ENCODE measurements around the gene CCN6.

The CCN6 gene

DNA sequence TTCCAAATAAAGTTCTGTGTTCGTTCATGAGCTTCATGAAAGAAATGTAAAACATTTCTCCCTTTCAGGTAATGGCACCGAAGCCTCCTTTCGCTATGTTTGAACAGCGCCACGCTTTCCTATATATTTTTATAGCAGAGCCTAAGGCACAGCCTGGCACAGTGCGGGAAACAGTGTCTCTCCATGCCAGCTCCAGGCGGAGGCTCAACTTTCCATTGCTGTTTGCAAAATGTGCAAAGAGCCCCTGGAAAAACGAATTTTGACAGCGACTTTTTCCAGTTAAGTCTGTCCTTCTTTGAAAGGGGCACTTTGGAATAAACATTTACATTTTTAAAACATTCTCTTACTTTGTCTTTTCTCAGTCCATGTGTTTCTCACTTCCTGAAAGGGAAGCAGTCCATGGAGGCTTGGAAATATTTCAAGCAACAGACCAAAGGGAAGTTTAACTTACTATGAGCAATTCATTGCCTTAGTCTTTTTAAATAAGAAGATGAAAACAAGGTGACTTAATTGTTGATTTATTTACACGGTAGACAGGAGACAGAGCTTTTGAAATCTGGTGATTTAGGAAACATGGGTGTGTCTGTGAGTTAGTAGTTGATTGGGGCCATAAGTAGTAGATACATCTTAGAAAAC, 769 bp downstream of the CCN6 start:
- H4K20me1 ChIP-seq (ENCODE audit: insufficient read depth) = no peaks in the 10 kb centered on the region
- no peak overlapping the region for H3K9ac ChIP-seq
- no peaks in the 10 kb centered on the region for H3K4me1 ChIP-seq (ENCODE audit: low read depth, poor library complexity, severe bottlenecking)
- TF ChIP-seq, protein P1, sequence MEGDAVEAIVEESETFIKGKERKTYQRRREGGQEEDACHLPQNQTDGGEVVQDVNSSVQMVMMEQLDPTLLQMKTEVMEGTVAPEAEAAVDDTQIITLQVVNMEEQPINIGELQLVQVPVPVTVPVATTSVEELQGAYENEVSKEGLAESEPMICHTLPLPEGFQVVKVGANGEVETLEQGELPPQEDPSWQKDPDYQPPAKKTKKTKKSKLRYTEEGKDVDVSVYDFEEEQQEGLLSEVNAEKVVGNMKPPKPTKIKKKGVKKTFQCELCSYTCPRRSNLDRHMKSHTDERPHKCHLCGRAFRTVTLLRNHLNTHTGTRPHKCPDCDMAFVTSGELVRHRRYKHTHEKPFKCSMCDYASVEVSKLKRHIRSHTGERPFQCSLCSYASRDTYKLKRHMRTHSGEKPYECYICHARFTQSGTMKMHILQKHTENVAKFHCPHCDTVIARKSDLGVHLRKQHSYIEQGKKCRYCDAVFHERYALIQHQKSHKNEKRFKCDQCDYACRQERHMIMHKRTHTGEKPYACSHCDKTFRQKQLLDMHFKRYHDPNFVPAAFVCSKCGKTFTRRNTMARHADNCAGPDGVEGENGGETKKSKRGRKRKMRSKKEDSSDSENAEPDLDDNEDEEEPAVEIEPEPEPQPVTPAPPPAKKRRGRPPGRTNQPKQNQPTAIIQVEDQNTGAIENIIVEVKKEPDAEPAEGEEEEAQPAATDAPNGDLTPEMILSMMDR (conservative IDR thresholded peaks at IDR 0.05; ENCODE audit: low read depth, low read length) = no peak
- H3K4me3 ChIP-seq (IDR thresholded peaks at IDR 0.05; ENCODE audit: insufficient read depth, low read depth, low read length) = no peak overlapping the region
- H3K79me2 ChIP-seq (ENCODE audit: insufficient read depth, low read depth) = no peaks in the 10 kb centered on the region
- no peaks in the 10 kb centered on the region for H3K27me3 ChIP-seq (ENCODE audit: insufficient read depth, low read depth)
- H2AFZ ChIP-seq (ENCODE audit: low read depth) = no peak overlapping the region
- no peaks in the 10 kb centered on the region for H3K36me3 ChIP-seq (ENCODE audit: insufficient read depth)
- H3K4me2 ChIP-seq = no peak overlapping the region
- no peak overlapping the region for H3K27ac ChIP-seq

DNA sequence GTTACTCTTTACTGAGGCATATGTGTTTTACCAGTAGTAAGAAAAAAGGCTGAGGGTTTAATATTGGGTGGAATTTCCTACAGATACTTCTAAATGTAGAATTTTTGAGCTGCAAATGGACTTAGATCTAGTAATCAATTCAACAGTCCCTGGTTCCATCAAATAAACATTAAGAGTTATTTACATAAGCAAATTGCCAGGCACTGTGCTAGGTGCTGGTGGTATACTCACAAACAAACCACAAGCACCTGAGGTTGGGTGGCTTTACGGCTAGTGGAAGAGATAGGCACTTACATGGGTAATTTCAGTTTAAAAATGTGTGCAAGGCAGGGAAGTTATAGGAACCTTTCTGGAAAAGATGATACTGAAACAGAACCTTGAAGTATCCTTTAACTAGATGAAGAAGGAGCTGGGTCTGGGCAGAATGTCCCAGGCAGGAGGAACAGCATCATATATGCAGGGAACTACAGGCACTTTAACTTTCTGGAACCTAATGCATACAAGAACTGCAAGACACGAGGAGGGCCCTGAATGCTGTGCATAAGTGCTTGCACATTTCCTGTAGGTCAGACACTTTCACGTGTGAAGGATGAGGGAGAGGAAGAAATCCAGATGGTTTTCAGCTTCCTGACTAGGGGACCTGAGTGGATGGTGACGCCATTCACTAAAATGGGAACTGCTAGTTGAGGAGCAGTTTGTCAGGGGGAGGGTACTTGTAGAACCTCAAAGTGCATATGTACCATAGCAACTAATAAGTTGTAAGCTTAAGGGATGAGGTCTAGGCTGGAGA, 4.5 kb downstream of the CCN6 start:
- Histone ChIP-seq H4K20me1 (ENCODE audit: insufficient read depth) (no peaks in the 10 kb centered on the region), H3K27me3 (ENCODE audit: insufficient read depth, low read depth) (no peaks in the 10 kb centered on the region), H3K4me3 (IDR thresholded peaks at IDR 0.05; ENCODE audit: insufficient read depth, low read depth, low read length) (no peak overlapping the region), H3K79me2 (ENCODE audit: insufficient read depth, low read depth) (no peaks in the 10 kb centered on the region), H3K4me1 (ENCODE audit: low read depth, poor library complexity, severe bottlenecking) (no peaks in the 10 kb centered on the region), H2AFZ (ENCODE audit: low read depth) (no peak overlapping the region), H3K27ac (no peak overlapping the region), H3K36me3 (ENCODE audit: insufficient read depth) (no peaks in the 10 kb centered on the region), H3K9ac (no peak overlapping the region), H3K4me2 (no peak overlapping the region)
- TF ChIP-seq, protein P1 (conservative IDR thresholded peaks at IDR 0.05; ENCODE audit: low read depth, low read length) = no peak

DNA sequence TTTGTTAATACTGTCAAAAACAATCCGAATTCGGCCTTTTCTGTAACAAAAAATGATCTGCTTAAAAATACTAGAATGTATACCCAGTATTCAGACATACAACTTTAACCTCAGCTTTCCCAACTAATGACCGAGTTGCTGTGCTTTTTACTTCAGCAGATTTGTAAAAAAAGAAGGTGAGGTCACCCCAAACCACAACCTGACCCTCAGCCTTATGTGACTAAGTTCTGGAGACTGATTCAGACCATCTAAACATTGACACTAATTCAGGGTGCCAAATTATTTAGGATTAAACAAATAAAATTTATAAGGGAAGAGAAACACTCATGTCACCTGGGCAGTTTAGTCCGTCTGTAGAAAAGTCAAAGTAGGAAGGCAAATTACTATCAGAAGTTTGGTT, 7.7 kb downstream of the CCN6 start:
- TF ChIP-seq, protein P1 (conservative IDR thresholded peaks at IDR 0.05; ENCODE audit: low read depth, low read length) = no peak
- H3K27me3 ChIP-seq (ENCODE audit: insufficient read depth, low read depth) = no peaks in the 10 kb centered on the region
- H2AFZ ChIP-seq (ENCODE audit: low read depth) = no peak overlapping the region
- H3K36me3 ChIP-seq (ENCODE audit: insufficient read depth) = no peaks in the 10 kb centered on the region
- H3K4me3 ChIP-seq (IDR thresholded peaks at IDR 0.05; ENCODE audit: insufficient read depth, low read depth, low read length) = no peak overlapping the region
- H4K20me1 ChIP-seq (ENCODE audit: insufficient read depth) = no peaks in the 10 kb centered on the region
- H3K79me2 ChIP-seq (ENCODE audit: insufficient read depth, low read depth) = no peaks in the 10 kb centered on the region
- H3K4me2 ChIP-seq = no peak overlapping the region
- H3K4me1 ChIP-seq (ENCODE audit: low read depth, poor library complexity, severe bottlenecking) = no peaks in the 10 kb centered on the region
- no peak overlapping the region for H3K9ac ChIP-seq
- no peak overlapping the region for H3K27ac ChIP-seq

DNA sequence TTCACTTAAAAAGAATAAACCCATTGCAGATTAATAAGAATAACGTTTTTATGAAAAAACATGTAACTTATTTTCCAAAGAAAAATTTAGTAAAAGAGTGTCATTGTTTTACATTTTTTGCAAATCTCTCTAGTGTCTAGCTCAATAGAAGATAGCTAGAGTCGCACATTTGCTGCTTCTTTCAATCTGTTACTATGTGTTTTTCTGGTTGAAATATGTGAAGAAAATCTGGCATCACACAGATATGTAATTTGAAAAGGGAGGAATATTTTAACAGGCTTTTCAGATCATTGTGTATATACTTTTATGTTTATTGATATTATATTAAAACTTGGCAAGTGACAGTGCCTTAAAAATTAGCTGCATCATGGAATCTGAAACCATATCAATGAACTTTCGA, 9.1 kb downstream of the CCN6 start:
- Histone ChIP-seq H3K27ac (no peak overlapping the region), H2AFZ (ENCODE audit: low read depth) (no peak overlapping the region)
- TF ChIP-seq, protein P1 (conservative IDR thresholded peaks at IDR 0.05; ENCODE audit: low read depth, low read length) = no peak

More for the DNA sequence above, 9.1 kb downstream of the CCN6 start:
- H3K4me3 ChIP-seq (IDR thresholded peaks at IDR 0.05; ENCODE audit: insufficient read depth, low read depth, low read length) = no peak overlapping the region
- no peaks in the 10 kb centered on the region for H3K27me3 ChIP-seq (ENCODE audit: insufficient read depth, low read depth)
- no peaks in the 10 kb centered on the region for H3K4me1 ChIP-seq (ENCODE audit: low read depth, poor library complexity, severe bottlenecking)
- no peaks in the 10 kb centered on the region for H4K20me1 ChIP-seq (ENCODE audit: insufficient read depth)
- no peak overlapping the region for H3K4me2 ChIP-seq
- no peak overlapping the region for H3K9ac ChIP-seq
- no peaks in the 10 kb centered on the region for H3K79me2 ChIP-seq (ENCODE audit: insufficient read depth, low read depth)
- H3K36me3 ChIP-seq (ENCODE audit: insufficient read depth) = no peaks in the 10 kb centered on the region
